IMR-90 (cell line): Measurements from ENCODE around the gene MFGE8. TPM values are rescaled to one million over a fixed set of nuclear protein-coding genes. Genes with fewer than 3 reads are reported as not detected.
"Not testable (repeated sequence)": the region's sequence is repeated elsewhere in the genome, so short reads cannot be mapped to it uniquely, and the experiment has no call there.

Experiments
- ATAC-seq: fragments of 200-7000 bp; cut with Tn5 transposase; 2 replicates; pipeline ENCODE4 v1.9.1; 2020; ENCODE audit warnings: low read depth, mild to moderate bottlenecking, moderate library complexity
- BruUV-seq: library from RNA; stranded (reverse); fragments of 400-500 nt; replicated peaks from 2 replicates; lab custom pipeline; 2021; lab: Mats Ljungman, UMichigan
- CTCF ChIA-PET: fragments of 300-600 bp; formaldehyde crosslinking; extraction: SDS; loops from one replicate; lab custom pipeline; 2021; ENCODE audit warnings: antibody characterized with exemption; lab: Yijun Ruan, JAX
- POLR2A ChIA-PET: fragments of 300-600 bp; sonication (Branson Sonifier 250); formaldehyde crosslinking; loops from one replicate; lab custom pipeline; 2022; ENCODE audit warnings: antibody characterized with exemption; ENCODE audit not compliant: unreplicated experiment; lab: Charles Lee
- DNase-seq: peaks from one replicate; pipeline ENCODE4 v3.0.0; 2013
- H2AFZ ChIP-seq: replicated peaks from 2 replicates; pipeline ENCODE3; 2013; ENCODE audit warnings: low read length, mild to moderate bottlenecking; ENCODE audit not compliant: poor library complexity
- H2AK5ac ChIP-seq: 2 replicates; pipeline ENCODE4 v1.6.1; 2013; ENCODE audit warnings: low read depth, low read length, inconsistent platforms
- H2AK9ac ChIP-seq: replicated peaks from 2 replicates; pipeline ENCODE3; 2013; ENCODE audit warnings: mild to moderate bottlenecking, low read depth, low read length, moderate library complexity; ENCODE audit not compliant: poor library complexity
- H2BK120ac ChIP-seq: 2 replicates; pipeline ENCODE4 v1.6.1; 2013; ENCODE audit warnings: low read depth, low read length, inconsistent platforms
- H2BK15ac ChIP-seq: 3 replicates; pipeline ENCODE4 v1.6.1; 2013; ENCODE audit warnings: low read depth, low read length, inconsistent platforms
- H2BK20ac ChIP-seq: 2 replicates; pipeline ENCODE4 v1.6.1; 2013; ENCODE audit warnings: low read depth, mild to moderate bottlenecking, inconsistent platforms, low read length, moderate library complexity
- H2BK5ac ChIP-seq: 2 replicates; pipeline ENCODE4 v1.6.1; 2013; ENCODE audit warnings: mild to moderate bottlenecking, low read depth, low read length, inconsistent platforms; ENCODE audit not compliant: poor library complexity, severe bottlenecking
- H3K14ac ChIP-seq: replicated peaks from 2 replicates; pipeline ENCODE4 v1.6.1; 2013; ENCODE audit warnings: low read depth, low read length, inconsistent platforms
- H3K18ac ChIP-seq: 2 replicates; pipeline ENCODE4 v1.6.1; 2013; ENCODE audit warnings: low read depth, low read length, control low read depth
- H3K23ac ChIP-seq: 2 replicates; pipeline ENCODE4 v1.6.1; 2013; ENCODE audit warnings: low read depth, low read length, inconsistent platforms
- H3K27ac ChIP-seq: 2 replicates; pipeline ENCODE4 v1.5.1; 2013; ENCODE audit warnings: mild to moderate bottlenecking, control low read depth, low read length; ENCODE audit not compliant: insufficient read depth
- H3K27me3 ChIP-seq: 2 replicates; pipeline ENCODE4 v1.6.1; 2013; ENCODE audit warnings: low read length; ENCODE audit not compliant: control insufficient read depth, insufficient read depth
- H3K36me3 ChIP-seq: 2 replicates; pipeline ENCODE4 v1.6.1; 2013; ENCODE audit warnings: low read length, mixed read lengths; ENCODE audit not compliant: control insufficient read depth, insufficient read depth
- H3K4ac ChIP-seq: 2 replicates; pipeline ENCODE4 v1.6.1; 2013; ENCODE audit warnings: low read depth, low read length, inconsistent platforms
- H3K4me1 ChIP-seq: 2 replicates; pipeline ENCODE4 v1.6.1; 2013; ENCODE audit warnings: low read length, mixed read lengths; ENCODE audit not compliant: control insufficient read depth, insufficient read depth
- H3K4me2 ChIP-seq: 2 replicates; pipeline ENCODE4 v1.6.1; 2013; ENCODE audit warnings: low read depth, mild to moderate bottlenecking, control low read depth, low read length, moderate library complexity
- H3K4me3 ChIP-seq: 2 replicates; pipeline ENCODE4 v1.5.1; 2013; ENCODE audit warnings: low read depth, mild to moderate bottlenecking, control low read depth, low read length, moderate library complexity; ENCODE audit not compliant: insufficient read depth
- H3K56ac ChIP-seq: 2 replicates; pipeline ENCODE4 v1.6.1; 2013; ENCODE audit warnings: low read length, inconsistent platforms; ENCODE audit not compliant: insufficient read depth; ENCODE audit errors: extremely low read depth
- H3K79me1 ChIP-seq, 2 experiments: 2 replicates each; pipeline ENCODE4 v1.6.1; 2013; ENCODE audit warnings: low read length in 2 of 2, inconsistent platforms in 1 of 2, low read depth in 1 of 2
- H3K9ac ChIP-seq: 2 replicates; pipeline ENCODE4 v1.6.1; 2013; ENCODE audit warnings: low read depth, low read length, control low read depth
- H3K9me1 ChIP-seq: 2 replicates; pipeline ENCODE4 v1.6.1; 2013; ENCODE audit warnings: low read length, inconsistent platforms; ENCODE audit not compliant: insufficient read depth
- H3K9me3 ChIP-seq: 2 replicates; pipeline ENCODE4 v1.6.1; 2013; ENCODE audit warnings: low read length; ENCODE audit not compliant: control insufficient read depth, insufficient read depth
- H4K20me1 ChIP-seq: 2 replicates; pipeline ENCODE4 v1.6.1; 2013; ENCODE audit warnings: low read length, inconsistent platforms; ENCODE audit not compliant: insufficient read depth
- H4K5ac ChIP-seq: 2 replicates; pipeline ENCODE4 v1.6.1; 2013; ENCODE audit warnings: mild to moderate bottlenecking, low read depth, low read length, control low read depth
- H4K8ac ChIP-seq, 2 experiments: 2 replicates each; pipeline ENCODE4 v1.6.1; 2013; ENCODE audit warnings: low read depth in 2 of 2, low read length in 2 of 2, control low read depth in 1 of 2, inconsistent platforms in 1 of 2
- H4K91ac ChIP-seq: 2 replicates; pipeline ENCODE4 v1.6.1; 2013; ENCODE audit warnings: low read depth, low read length, inconsistent platforms; ENCODE audit not compliant: insufficient read depth
- WGBS, 2 experiments: methylation state at CpG; one replicate each; pipeline versions ENCODE4 v1.1.5 to v1.1.7; 2013; ENCODE audit warnings: missing lambda C conversion rate in 2 of 2; ENCODE audit not compliant: insufficient read length in 1 of 2; ENCODE audit errors: extremely low coverage in 2 of 2; 5-methylcytosine and 5-hydroxymethylcytosine counted together
- dilution Hi-C: fragments of 300-500 bp; cut with HindIII; formaldehyde crosslinking; loops from one replicate; pipeline ENCODE4 v1.14.3; 2018; ENCODE audit warnings: low sequenced_read_pairs; ENCODE audit not compliant: unreplicated experiment
- in situ Hi-C: fragments of 300-500 bp; cut with MboI; formaldehyde crosslinking; loops from 3 replicates; pipeline ENCODE4 v1.14.3; 2019; ENCODE audit warnings: low sequenced_read_pairs, inconsistent platforms, mixed read lengths
- intact Hi-C: fragments of 100-400 bp; cut with micrococcal nuclease; formaldehyde crosslinking; loops from 2 replicates; pipeline ENCODE4 v1.10.0; 2022
- polyA plus RNA-seq, 3 experiments: library from polyadenylated mRNA; depleted of rRNA; stranded (reverse); fragments of >200 nt; gene quantifications; 2 replicates each; pipeline ENCODE4 v1.2.3, GENCODE V29; 2012; ENCODE audit warnings: low replicate concordance in 1 of 3
- total RNA-seq: library from RNA; depleted of rRNA; stranded (reverse); fragments of >200 nt; gene quantifications from 2 replicates; pipeline ENCODE4 v1.2.3, GENCODE V29; 2012

Gene MFGE8
- total and polyA plus RNA-seq, 2 of the 4 experiments (the other 2 are of a cell fraction): 232 to 1,912 TPM

DNA sequence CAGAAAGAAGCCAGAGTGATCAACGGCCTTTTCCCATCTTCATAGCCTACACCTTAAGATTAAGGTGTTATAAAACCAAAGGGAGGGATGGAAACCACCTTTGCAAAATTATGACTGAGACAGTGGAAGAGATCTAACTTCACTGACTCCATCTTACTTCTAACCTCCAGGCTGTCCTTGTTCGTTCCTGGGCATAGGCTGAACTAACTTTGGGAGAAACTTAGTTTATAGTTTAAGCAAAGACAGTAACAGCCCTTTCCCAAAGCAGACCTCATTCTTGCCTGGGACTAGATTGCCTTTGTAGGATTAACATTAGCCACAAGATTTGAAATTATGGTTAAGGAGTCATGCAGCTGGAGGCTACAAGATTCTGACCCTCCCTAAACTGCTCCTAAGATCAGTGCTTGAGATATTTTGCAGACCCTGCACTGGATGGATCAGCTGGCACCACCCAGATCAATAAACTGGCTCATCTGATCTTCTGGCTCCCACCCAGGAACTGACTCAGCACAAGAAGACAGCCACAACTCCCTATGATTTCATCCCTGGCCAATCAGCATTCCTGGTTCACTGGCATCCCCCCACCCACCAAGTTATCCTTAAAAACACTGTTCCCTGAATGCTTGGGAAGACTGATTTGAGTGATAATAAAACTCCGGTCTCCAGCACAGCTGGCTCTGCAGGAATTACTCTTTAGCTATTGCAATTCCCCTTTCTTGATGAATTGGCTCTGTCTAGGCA, 16.3 kb upstream of the MFGE8 start:
- CTCF ChIA-PET, H2BK15ac ChIP-seq, H3K4me2 ChIP-seq, H3K4ac ChIP-seq, H3K27ac ChIP-seq, H3K27me3 ChIP-seq, H3K56ac ChIP-seq, POLR2A ChIA-PET, H3K4me1 ChIP-seq, H3K9ac ChIP-seq, H2BK20ac ChIP-seq, H3K9me1 ChIP-seq, in situ Hi-C loops, H4K8ac ChIP-seq, H4K91ac ChIP-seq, BruUV-seq, H2AK9ac ChIP-seq, H3K23ac ChIP-seq, H3K36me3 ChIP-seq, H3K14ac ChIP-seq, dilution Hi-C loops, H3K4me3 ChIP-seq, H3K79me1 ChIP-seq, H2AK5ac ChIP-seq, H2BK5ac ChIP-seq, H2AFZ ChIP-seq, H2BK120ac ChIP-seq, H4K20me1 ChIP-seq, H3K18ac ChIP-seq, H4K5ac ChIP-seq, ATAC-seq, H3K9me3 ChIP-seq: not testable (repeated sequence)
- peak; percentile 48 for DNase-seq
- intact Hi-C loops: loop anchor here (5.0 kb wide), 1 partner anchor 43 kb away; no protein-coding TSS in a partner anchor
- WGBS, 2 experiments: no CpG with 5 or more reads among the region's 3 CpGs

DNA sequence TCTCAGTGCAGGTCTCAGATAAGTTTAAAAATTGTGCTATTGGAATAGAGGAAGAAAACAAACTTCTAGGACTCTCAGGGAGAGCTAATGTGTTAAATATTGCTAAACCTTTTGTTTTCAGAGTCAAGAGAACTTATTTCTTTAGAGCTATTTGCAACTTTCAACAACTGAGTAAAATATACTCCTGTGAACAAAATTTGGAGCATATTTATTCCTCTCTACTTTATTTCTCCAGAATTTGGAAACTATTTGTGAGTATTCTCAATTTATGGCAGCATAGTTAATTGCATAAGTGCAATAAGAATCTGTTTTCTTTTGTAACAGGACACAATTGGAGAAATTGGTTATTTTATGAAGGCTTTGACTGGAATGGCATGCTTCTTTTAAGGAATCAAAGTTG, 15.0 kb upstream of the MFGE8 start:
- H3K27ac ChIP-seq, H4K8ac ChIP-seq, H3K4ac ChIP-seq, ATAC-seq, H3K9me1 ChIP-seq, POLR2A ChIA-PET, H3K9ac ChIP-seq, CTCF ChIA-PET, H2AK9ac ChIP-seq, in situ Hi-C loops, H3K79me1 ChIP-seq, H4K20me1 ChIP-seq, H3K56ac ChIP-seq, H3K9me3 ChIP-seq, intact Hi-C loops, H2BK5ac ChIP-seq, H2AK5ac ChIP-seq, H3K23ac ChIP-seq, H4K5ac ChIP-seq, DNase-seq, H3K4me3 ChIP-seq, H3K4me2 ChIP-seq, H2BK120ac ChIP-seq, H3K4me1 ChIP-seq, H4K91ac ChIP-seq, dilution Hi-C loops, H3K36me3 ChIP-seq, H3K14ac ChIP-seq, H2BK20ac ChIP-seq, H3K18ac ChIP-seq, H3K27me3 ChIP-seq, BruUV-seq, H2BK15ac ChIP-seq, H2AFZ ChIP-seq: not testable (repeated sequence)
